Ovary (tissue), 9 donors: ENCODE data around the gene TSPAN4. TPM values are rescaled to one million over a fixed set of nuclear protein-coding genes. Genes with fewer than 3 reads are reported as not detected.

Source experiments
- DNase-seq, 5 donors: peaks; one replicate each; pipeline ENCODE4 v3.0.0-alpha.2; 2019 to 2020
- H3K27ac ChIP-seq, 2 donors: fragments of 200-600 bp; one replicate each; pipeline versions ENCODE4 v1.5.1 to v1.8.0; 2019 to 2022
- H3K27me3 ChIP-seq: fragments of 200-600 bp; one replicate; pipeline ENCODE4 v1.8.0; 2022
- H3K36me3 ChIP-seq: fragments of 200-600 bp; sonication (generic); one replicate; pipeline ENCODE4 v1.5.1; 2019
- H3K4me1 ChIP-seq: one replicate; pipeline ENCODE4 v1.8.1; 2013; ENCODE audit warnings: mild to moderate bottlenecking, moderate library complexity; ENCODE audit not compliant: insufficient read depth
- H3K4me3 ChIP-seq: fragments of 200-600 bp; sonication (generic); one replicate; pipeline ENCODE4 v1.5.1; 2017
- H3K9me3 ChIP-seq, 2 donors: fragments of 200-600 bp in 1 of 2; sonication (generic) in 1 of 2; one replicate each; pipeline versions ENCODE4 v1.5.1 to v1.8.1; 2013 to 2019; ENCODE audit warnings: mild to moderate bottlenecking in 1 of 2, moderate library complexity in 1 of 2
- CTCF ChIP-seq, 3 donors: fragments of 450-650 bp in 2 of 3; fragments of 200-600 bp in 1 of 3; IDR thresholded peaks; one replicate each; pipeline versions ENCODE4 v1.5.1 to v1.8.0; 2016 to 2022; ENCODE audit warnings: antibody characterized with exemption in 3 of 3, mild to moderate bottlenecking in 1 of 3
- EP300 ChIP-seq: sonication (generic); formaldehyde crosslinking; IDR thresholded peaks from one replicate; pipeline ENCODE4 v1.6.1; 2017; ENCODE audit warnings: antibody characterized with exemption
- POLR2A ChIP-seq: fragments of 450-650 bp; IDR thresholded peaks from one replicate; pipeline ENCODE4 v1.6.1; 2017; ENCODE audit warnings: antibody characterized with exemption, mild to moderate bottlenecking, moderate library complexity
- WGBS, 3 donors: extraction: QIAGEN DNeasy Blood & Tissue Kit in 1 of 3; methylation state at CpG; one replicate each; pipeline versions ENCODE4 v1.1.5 to v1.1.7; 2013 to 2017; 5-methylcytosine and 5-hydroxymethylcytosine counted together
- intact Hi-C, 4 donors: fragments of 100-400 bp; cut with DNase I; formaldehyde crosslinking; loops; one replicate each; pipeline versions ENCODE4 v1.11.0 to v1.15.1; 2022 to 2023
- polyA plus RNA-seq, 2 donors: library from polyadenylated mRNA; stranded (reverse); fragments of 200-250 nt in 1 of 2; fragments of 350-450 nt in 1 of 2; fragmentation: Illumina TruSeq in 1 of 2; extraction: RNeasy Lipid Tissue Mini Kit (QIAGEN cat#74804) in 1 of 2; gene quantifications; one replicate each; pipeline ENCODE4 v1.2.3, GENCODE V29; 2013 to 2014
- total RNA-seq, 7 donors: library from RNA; depleted of rRNA in 2 of 7; stranded (reverse); fragments of >200 nt in 2 of 7; fragmentation: NEBNext Ultra II Directional in 3 of 7; extraction: Animal tissue kit (Norgen Biotek cat#: 25700) in 3 of 7; gene quantifications; one replicate each; pipeline versions ENCODE4 v1.1.0 to v1.2.4, GENCODE V29; 2016 to 2023
- donor health status: DM: no; HTN: no; CAD: no; lungs with moderate emphysema.
- donor health status: DM: no; HTN: no; CAD: no.
- donor health status: Bipolar disorder and iron deficiency.
- donor health status: DM: yes; HTN: yes; CAD: no.
- donor health status: DM: no; HTN: no; CAD: no.
- donor health status: DM: yes; HTN: yes; CAD: no.

The TSPAN4 gene
- total and polyA plus RNA-seq, 9 donors, result 6.4 to 124 (median 89.7) TPM

DNA sequence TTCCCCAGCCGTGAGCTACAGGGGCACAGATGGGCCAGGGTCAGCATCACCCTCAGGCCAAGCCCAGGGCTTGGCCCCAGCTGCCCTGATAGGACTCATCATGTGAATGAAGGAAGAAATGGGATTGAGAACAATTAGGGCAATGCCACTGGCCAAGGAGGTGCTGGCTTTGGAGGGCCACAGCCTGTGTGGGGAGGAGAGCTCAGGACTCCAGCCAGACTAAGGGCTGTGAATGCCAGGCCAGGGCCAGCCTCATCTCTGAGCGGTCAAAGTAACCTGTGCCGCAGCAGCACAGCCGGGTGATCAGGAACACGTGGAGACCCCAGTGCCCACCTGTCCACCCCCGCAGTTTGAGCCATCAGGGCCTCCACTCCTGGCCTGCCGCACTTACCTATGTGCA lies 57.9 kb downstream of the TSPAN4 start:
- H3K36me3 ChIP-seq, result no peaks in the 10 kb centered on the region

GRCh38 chr11:901452-902061 lies 58.9 kb downstream of the TSPAN4 start:
- H3K4me3 ChIP-seq, result no peak overlapping the region
- intact Hi-C loops, result no loop called here
- H3K27ac ChIP-seq, result no peak overlapping the region
- H3K4me1 ChIP-seq, result no peaks in the 10 kb centered on the region
- no peaks in the 10 kb centered on the region for H3K9me3 ChIP-seq
- 87 to 90% (median 89%) methylated on average over 19 of the region's 19 CpGs for WGBS, 3 donors
- TF ChIP-seq POLR2A, result no peak
- no peak for TF ChIP-seq EP300
- TF ChIP-seq CTCF (IDR thresholded peaks at IDR 0.05), result no peak
- no peaks in the 10 kb centered on the region for H3K36me3 ChIP-seq
- no peak for DNase-seq
- no peaks in the 10 kb centered on the region for H3K27me3 ChIP-seq

More for the DNA sequence above, 57.9 kb downstream of the TSPAN4 start:
- no peaks in the 10 kb centered on the region for H3K27me3 ChIP-seq
- intact Hi-C loops, result no loop called here
- no peaks in the 10 kb centered on the region for H3K4me1 ChIP-seq
- TF ChIP-seq POLR2A (no peak), EP300 (no peak), CTCF (IDR thresholded peaks at IDR 0.05) (no peak)
- WGBS, 3 donors, result 83 to 92% (median 89%) methylated on average over 7 of the region's 7 CpGs
- H3K27ac ChIP-seq, result no peak overlapping the region
- no peak for DNase-seq
- H3K9me3 ChIP-seq, result no peaks in the 10 kb centered on the region
- H3K4me3 ChIP-seq, result no peak overlapping the region

- Histone ChIP-seq H3K4me1 (peaks cover under 1% of the 10 kb centered on the region), H3K9me3 (no peaks in the 10 kb centered on the region), H3K27me3 (no peaks in the 10 kb centered on the region), H3K4me3 (no peak overlapping the region), H3K36me3 (no peaks in the 10 kb centered on the region), H3K27ac (no peak overlapping the region)
- DNase-seq, result no peak
- no peak for TF ChIP-seq EP300
- no peak for TF ChIP-seq POLR2A
- TF ChIP-seq CTCF (IDR thresholded peaks at IDR 0.05), result no peak
- intact Hi-C loops, result no loop called here
- WGBS, 3 donors, result 79 to 93% (median 89%) methylated on average over 7 of the region's 7 CpGs
Observed at GRCh38 chr11:904380-904779, 61.7 kb downstream of the TSPAN4 start.

GRCh38 chr11:905952-906351 lies 63.3 kb downstream of the TSPAN4 start:
- 71 to 83% (median 82%) methylated on average over 7 of the region's 7 CpGs for WGBS, 3 donors
- H3K9me3 ChIP-seq, result no peaks in the 10 kb centered on the region
- H3K36me3 ChIP-seq, result no peaks in the 10 kb centered on the region
- no peak for TF ChIP-seq EP300
- H3K27me3 ChIP-seq, result no peaks in the 10 kb centered on the region
- no peak for DNase-seq
- H3K27ac ChIP-seq, result no peak overlapping the region
- no peak overlapping the region for H3K4me3 ChIP-seq
- peaks cover 10% of the 10 kb centered on the region for H3K4me1 ChIP-seq
- intact Hi-C loops, result no loop called here

DNA sequence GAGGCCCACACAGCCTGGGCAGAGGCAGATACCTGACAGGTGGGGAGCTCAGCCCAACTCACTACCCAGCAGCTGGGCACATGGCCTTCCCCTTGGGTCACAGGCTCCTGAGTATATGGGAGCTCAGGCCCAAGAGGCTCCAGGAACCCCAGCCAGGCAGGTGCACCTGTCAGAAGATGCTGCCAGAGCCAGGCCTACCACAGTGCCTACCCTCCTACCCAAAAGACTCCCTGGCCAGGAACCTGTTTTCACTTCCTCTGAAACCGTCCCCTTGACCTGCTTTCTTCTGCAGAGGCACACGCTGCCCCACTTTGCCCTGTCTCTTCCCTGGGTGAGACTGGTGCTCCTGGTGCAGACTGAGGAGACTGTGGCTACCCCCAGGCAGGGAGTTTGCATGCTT lies 65.0 kb downstream of the TSPAN4 start:
- no peaks in the 10 kb centered on the region for H3K9me3 ChIP-seq
- no peak for DNase-seq
- H3K4me3 ChIP-seq, result no peak overlapping the region
- no peak overlapping the region for H3K27ac ChIP-seq
- 93 to 98% (median 93%) methylated on average over 2 of the region's 2 CpGs for WGBS, 3 donors
- peaks cover 10% of the 10 kb centered on the region for H3K4me1 ChIP-seq
- intact Hi-C loops, result no loop called here
- TF ChIP-seq EP300 (no peak), POLR2A (no peak), CTCF (IDR thresholded peaks at IDR 0.05) (no peak)
- H3K36me3 ChIP-seq, result no peaks in the 10 kb centered on the region
- no peaks in the 10 kb centered on the region for H3K27me3 ChIP-seq
